ENCODE data around the gene RAD51B. TPM values are rescaled to one million over a fixed set of nuclear protein-coding genes. Genes with fewer than 3 reads are reported as not detected.

The RAD51B gene
- polyA plus RNA-seq, 1 donor (not counting 4 experiments of a cell fraction or from before 2014, with no cell fraction given) = 13.3 TPM

DNA sequence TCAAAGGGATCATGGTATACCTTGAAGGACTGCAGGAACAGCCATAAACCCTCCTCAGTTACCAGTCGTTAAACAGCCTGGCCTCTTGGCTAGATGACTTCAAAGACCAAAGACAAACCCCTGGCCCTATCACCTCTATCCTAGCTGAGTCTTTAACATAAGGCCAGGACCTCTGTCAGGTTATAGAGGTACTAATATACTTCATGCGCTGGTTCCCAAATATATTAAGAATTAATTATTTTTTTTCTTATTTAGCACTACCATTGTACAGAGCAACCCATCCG, 459.8 kb downstream of the RAD51B start:
- Histone ChIP-seq H3K4me2 (ENCODE audit: control insufficient read depth, extremely low read depth, insufficient read depth, low read depth, low read length) (no peak overlapping the region), H3K4me3 (ENCODE audit: control insufficient read depth in 2 of 3, extremely low read depth in 1 of 3, insufficient read depth in 2 of 3, low read depth in 1 of 3, low read length in 3 of 3) (no peak overlapping the region), H3K9me1 (ENCODE audit: control insufficient read depth, extremely low read depth, insufficient read depth, low read length) (no peaks in the 10 kb centered on the region), H2AFZ (ENCODE audit: control insufficient read depth, low read length) (no peak overlapping the region), H4K20me1 (ENCODE audit: control insufficient read depth, extremely low read depth, insufficient read depth, low read length) (no peaks in the 10 kb centered on the region), H3K36me3 (ENCODE audit: control insufficient read depth in 2 of 2, extremely low read depth in 1 of 2, insufficient read depth in 2 of 2, low read length in 2 of 2) (no peaks in the 10 kb centered on the region), H3K9ac (ENCODE audit: control insufficient read depth, extremely low read depth, insufficient read depth, low read length) (no peak overlapping the region), H3K27me3 (ENCODE audit: control insufficient read depth, extremely low read depth, insufficient read depth, low read length) (no peaks in the 10 kb centered on the region), H3K9me3 (ENCODE audit: control insufficient read depth, low read depth, low read length) (no peaks in the 10 kb centered on the region), H3K4me1 (ENCODE audit: control insufficient read depth, extremely low read depth, insufficient read depth, low read length) (peaks cover 7% of the 10 kb centered on the region), H3K27ac (ENCODE audit: control insufficient read depth, insufficient read depth, low read length) (no peak overlapping the region), H3K79me2 (ENCODE audit: control insufficient read depth, insufficient read depth, low read length) (no peaks in the 10 kb centered on the region)
- TF ChIP-seq, protein P1, sequence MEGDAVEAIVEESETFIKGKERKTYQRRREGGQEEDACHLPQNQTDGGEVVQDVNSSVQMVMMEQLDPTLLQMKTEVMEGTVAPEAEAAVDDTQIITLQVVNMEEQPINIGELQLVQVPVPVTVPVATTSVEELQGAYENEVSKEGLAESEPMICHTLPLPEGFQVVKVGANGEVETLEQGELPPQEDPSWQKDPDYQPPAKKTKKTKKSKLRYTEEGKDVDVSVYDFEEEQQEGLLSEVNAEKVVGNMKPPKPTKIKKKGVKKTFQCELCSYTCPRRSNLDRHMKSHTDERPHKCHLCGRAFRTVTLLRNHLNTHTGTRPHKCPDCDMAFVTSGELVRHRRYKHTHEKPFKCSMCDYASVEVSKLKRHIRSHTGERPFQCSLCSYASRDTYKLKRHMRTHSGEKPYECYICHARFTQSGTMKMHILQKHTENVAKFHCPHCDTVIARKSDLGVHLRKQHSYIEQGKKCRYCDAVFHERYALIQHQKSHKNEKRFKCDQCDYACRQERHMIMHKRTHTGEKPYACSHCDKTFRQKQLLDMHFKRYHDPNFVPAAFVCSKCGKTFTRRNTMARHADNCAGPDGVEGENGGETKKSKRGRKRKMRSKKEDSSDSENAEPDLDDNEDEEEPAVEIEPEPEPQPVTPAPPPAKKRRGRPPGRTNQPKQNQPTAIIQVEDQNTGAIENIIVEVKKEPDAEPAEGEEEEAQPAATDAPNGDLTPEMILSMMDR (optimal IDR thresholded peaks at IDR 0.05 in 1 of 3, IDR thresholded peaks at IDR 0.05 in 1 of 3, conservative IDR thresholded peaks at IDR 0.05 in 1 of 3; ENCODE audit: extremely low read depth in 1 of 3, insufficient read depth in 2 of 3, low read length in 3 of 3) = no peak
- TF ChIP-seq EZH2 (IDR thresholded peaks at IDR 0.05; ENCODE audit: low read length) = no peak
- DNase-seq (ENCODE audit: low read depth, low spot score) (no peak), FAIRE-seq (no peak)
- dilution Hi-C loops (cut with MboI; ENCODE audit: extremely low pct_ligation_motif_present, low sequenced_read_pairs) = no loop called here

DNA sequence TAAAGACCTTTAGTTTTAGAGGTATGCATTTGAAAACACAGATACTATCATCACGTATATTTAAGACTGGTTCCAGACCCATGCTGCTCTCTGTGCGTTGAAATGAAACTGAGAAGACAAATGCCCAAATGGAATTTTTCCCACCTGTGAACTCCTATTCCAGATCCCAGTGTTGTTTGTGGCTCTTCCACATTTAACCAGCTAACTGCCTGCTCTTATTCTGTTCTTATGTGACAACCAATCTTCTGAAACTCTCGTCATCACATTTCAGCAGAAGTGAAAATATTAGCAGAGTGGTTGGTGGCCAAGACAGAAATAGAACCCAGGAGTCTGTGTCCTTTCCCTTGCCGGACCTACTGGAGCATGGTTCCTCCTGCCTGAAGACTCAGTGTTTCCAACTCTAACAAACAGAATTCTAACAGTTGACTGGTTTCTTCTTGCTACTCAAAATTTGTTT, 460.2 kb downstream of the RAD51B start:
- dilution Hi-C loops (cut with MboI; ENCODE audit: extremely low pct_ligation_motif_present, low sequenced_read_pairs) = no loop called here
- FAIRE-seq = no peak

More for the DNA sequence above, 460.2 kb downstream of the RAD51B start:
- no peak for TF ChIP-seq EZH2 (IDR thresholded peaks at IDR 0.05; ENCODE audit: low read length)
- TF ChIP-seq, protein P1 (optimal IDR thresholded peaks at IDR 0.05 in 1 of 3, IDR thresholded peaks at IDR 0.05 in 1 of 3, conservative IDR thresholded peaks at IDR 0.05 in 1 of 3; ENCODE audit: extremely low read depth in 1 of 3, insufficient read depth in 2 of 3, low read length in 3 of 3) = no peak
- Histone ChIP-seq H3K9me3 (ENCODE audit: control insufficient read depth, low read depth, low read length) (no peaks in the 10 kb centered on the region), H3K9ac (ENCODE audit: control insufficient read depth, extremely low read depth, insufficient read depth, low read length) (no peak overlapping the region), H2AFZ (ENCODE audit: control insufficient read depth, low read length) (no peak overlapping the region), H4K20me1 (ENCODE audit: control insufficient read depth, extremely low read depth, insufficient read depth, low read length) (no peaks in the 10 kb centered on the region), H3K4me2 (ENCODE audit: control insufficient read depth, extremely low read depth, insufficient read depth, low read depth, low read length) (no peak overlapping the region), H3K4me3 (ENCODE audit: control insufficient read depth in 2 of 3, extremely low read depth in 1 of 3, insufficient read depth in 2 of 3, low read depth in 1 of 3, low read length in 3 of 3) (no peak overlapping the region), H3K9me1 (ENCODE audit: control insufficient read depth, extremely low read depth, insufficient read depth, low read length) (no peaks in the 10 kb centered on the region), H3K27ac (ENCODE audit: control insufficient read depth, insufficient read depth, low read length) (no peak overlapping the region), H3K79me2 (ENCODE audit: control insufficient read depth, insufficient read depth, low read length) (no peaks in the 10 kb centered on the region), H3K4me1 (ENCODE audit: control insufficient read depth, extremely low read depth, insufficient read depth, low read length) (peaks cover 7% of the 10 kb centered on the region), H3K36me3 (ENCODE audit: control insufficient read depth in 2 of 2, extremely low read depth in 1 of 2, insufficient read depth in 2 of 2, low read length in 2 of 2) (no peaks in the 10 kb centered on the region), H3K27me3 (ENCODE audit: control insufficient read depth, extremely low read depth, insufficient read depth, low read length) (no peaks in the 10 kb centered on the region)
- no peak for DNase-seq (ENCODE audit: low read depth, low spot score)

All from keratinocyte (primary cell).